Muscle of leg (tissue), 11 donors: Measurements from ENCODE around the gene GALNT18. TPM values are rescaled to one million over a fixed set of nuclear protein-coding genes. Genes with fewer than 3 reads are reported as not detected.

Experiments
- DNase-seq: peaks from one replicate; pipeline ENCODE4 v3.0.0; 2013
- H3K27ac ChIP-seq: one replicate; pipeline ENCODE4 v1.5.1; 2013; ENCODE audit warnings: mild to moderate bottlenecking, low read length, control low read depth
- H3K27me3 ChIP-seq: one replicate; pipeline ENCODE4 v1.6.1; 2013; ENCODE audit warnings: low read length; ENCODE audit not compliant: control insufficient read depth, insufficient read depth
- H3K36me3 ChIP-seq: one replicate; pipeline ENCODE4 v1.6.1; 2013; ENCODE audit warnings: low read length; ENCODE audit not compliant: control insufficient read depth, insufficient read depth
- H3K4me1 ChIP-seq: one replicate; pipeline ENCODE4 v1.6.1; 2013; ENCODE audit warnings: low read length; ENCODE audit not compliant: control insufficient read depth, insufficient read depth
- H3K4me3 ChIP-seq: one replicate; pipeline ENCODE4 v1.5.1; 2013; ENCODE audit warnings: low read length, control low read depth
- H3K9me3 ChIP-seq: replicated peaks from 2 replicates; pipeline ENCODE4 v1.6.1; 2013; ENCODE audit warnings: low read depth, low read length; ENCODE audit not compliant: control insufficient read depth
- WGBS: methylation state at CpG from one replicate; pipeline ENCODE4 v1.1.5; 2013; ENCODE audit warnings: missing lambda C conversion rate; ENCODE audit not compliant: insufficient coverage; 5-methylcytosine and 5-hydroxymethylcytosine counted together
- polyA plus RNA-seq, 8 donors: library from polyadenylated mRNA; unstranded; fragments of 120-200 nt; gene quantifications; one replicate each; pipeline versions ENCODE4 v1.2.1 to v1.2.3, GENCODE V29; 2013; ENCODE audit warnings: inconsistent platforms in 1 of 8, low replicate concordance in 1 of 8; ENCODE audit not compliant: insufficient read length in 8 of 8, insufficient read depth in 1 of 8
- total RNA-seq: library from RNA; stranded (reverse); fragments of 120-200 nt; gene quantifications from one replicate; pipeline ENCODE4 v1.2.4, GENCODE V29; 2013

The GALNT18 gene
- total and polyA plus RNA-seq, 9 donors = 7.7 to 17.7 (median 11.6) TPM

GRCh38 chr11:11592146-11592684 is 29.6 kb downstream of the GALNT18 start:
- no peaks in the 10 kb centered on the region for H3K27me3 ChIP-seq
- peak overlapping the region; percentile 47 for H3K27ac ChIP-seq
- peaks cover 8% of the 10 kb centered on the region for H3K4me1 ChIP-seq
- H3K4me3 ChIP-seq = no peak overlapping the region
- no peak for DNase-seq
- no peaks in the 10 kb centered on the region for H3K36me3 ChIP-seq
- no CpG with 5 or more reads among the region's 8 CpGs for WGBS
- no peaks in the 10 kb centered on the region for H3K9me3 ChIP-seq

GRCh38 chr11:11589437-11589836 is 32.4 kb downstream of the GALNT18 start:
- no peak for DNase-seq
- peaks cover 10% of the 10 kb centered on the region for H3K4me1 ChIP-seq
- H3K4me3 ChIP-seq = no peak overlapping the region
- peak overlapping the region; percentile 38 for H3K27ac ChIP-seq
- no peaks in the 10 kb centered on the region for H3K27me3 ChIP-seq
- 50% methylated on average over 1 of the region's 4 CpGs for WGBS
- H3K36me3 ChIP-seq = no peaks in the 10 kb centered on the region
- no peaks in the 10 kb centered on the region for H3K9me3 ChIP-seq

DNA sequence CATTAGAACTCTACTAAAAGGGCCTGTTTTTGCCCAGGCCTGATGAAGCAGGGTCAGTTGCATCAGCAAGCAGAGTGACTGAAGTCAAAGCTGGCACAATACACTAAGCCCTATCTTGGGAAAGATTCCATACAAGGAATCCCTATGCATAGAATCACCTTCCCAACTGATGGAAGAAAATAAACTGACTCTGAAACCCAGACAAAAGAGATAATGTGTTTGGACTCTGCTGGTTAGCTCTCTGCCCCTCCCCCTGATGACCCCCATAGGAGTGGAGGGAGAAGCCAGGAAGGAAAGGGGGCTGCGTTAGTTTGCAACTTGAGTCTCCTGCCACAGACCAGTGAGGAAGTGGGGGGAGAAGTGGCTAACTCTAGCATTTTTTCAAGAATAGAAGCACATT is 32.9 kb downstream of the GALNT18 start:
- peak; percentile 51 for DNase-seq
- no CpG with 5 or more reads among the region's 1 CpG for WGBS
- Histone ChIP-seq H3K27me3 (no peaks in the 10 kb centered on the region), H3K4me1 (peaks cover 10% of the 10 kb centered on the region), H3K4me3 (no peak overlapping the region), H3K36me3 (no peaks in the 10 kb centered on the region), H3K9me3 (no peaks in the 10 kb centered on the region), H3K27ac (peak overlapping the region; percentile 33)

DNA sequence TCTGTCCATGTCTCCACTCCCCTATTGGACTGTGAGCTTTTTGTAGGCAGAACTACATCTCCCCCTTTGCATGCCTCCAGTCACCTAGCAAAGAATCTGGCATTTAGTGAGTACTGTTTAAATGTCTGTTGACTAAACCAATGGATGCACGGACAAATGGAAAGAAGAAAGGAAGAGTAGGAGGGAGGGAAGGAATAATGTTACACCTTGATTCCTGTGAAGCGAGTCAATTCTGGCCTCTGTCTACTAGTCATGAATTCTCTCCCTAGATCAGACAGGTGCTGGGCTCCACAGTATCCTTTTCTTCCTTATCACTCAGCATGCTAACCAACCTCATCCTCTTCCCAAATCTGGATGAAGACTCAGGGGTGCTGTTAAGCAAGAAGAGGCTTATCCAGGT is 33.6 kb downstream of the GALNT18 start:
- Histone ChIP-seq H3K4me1 (peaks cover 10% of the 10 kb centered on the region), H3K27ac (peak overlapping the region; percentile 33), H3K36me3 (no peaks in the 10 kb centered on the region), H3K27me3 (no peaks in the 10 kb centered on the region), H3K4me3 (no peak overlapping the region), H3K9me3 (no peaks in the 10 kb centered on the region)
- WGBS = no CpG with 5 or more reads among the region's 2 CpGs
- no peak for DNase-seq

GRCh38 chr11:11587122-11587521 is 34.7 kb downstream of the GALNT18 start:
- Histone ChIP-seq H3K9me3 (no peaks in the 10 kb centered on the region), H3K36me3 (no peaks in the 10 kb centered on the region), H3K4me3 (no peak overlapping the region), H3K27me3 (no peaks in the 10 kb centered on the region), H3K27ac (peak overlapping the region; percentile 52), H3K4me1 (peaks cover 16% of the 10 kb centered on the region)
- DNase-seq = peak; percentile 82
- 54% methylated on average over 3 of the region's 4 CpGs for WGBS

DNA sequence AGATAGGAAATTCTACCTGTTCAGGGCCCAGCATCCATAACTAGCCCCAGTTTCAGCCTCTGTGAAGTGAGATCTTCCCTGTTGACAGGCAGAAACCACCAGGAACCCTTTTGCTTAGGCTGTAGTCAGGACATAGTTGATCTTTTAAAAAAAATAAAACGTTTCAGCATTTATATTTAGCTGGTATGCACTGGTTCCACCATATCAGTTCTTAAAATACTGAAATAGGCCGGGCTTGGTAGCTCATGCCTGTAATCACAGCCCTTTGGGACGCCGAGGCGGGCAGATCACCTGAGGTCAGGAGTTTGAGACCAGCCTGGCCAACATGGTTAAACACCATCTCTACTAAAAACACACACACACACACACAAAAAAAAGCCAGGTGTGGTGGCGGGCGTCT is 35.3 kb downstream of the GALNT18 start:
- Histone ChIP-seq H3K36me3 (no peaks in the 10 kb centered on the region), H3K4me1 (peaks cover 23% of the 10 kb centered on the region), H3K27me3 (no peaks in the 10 kb centered on the region), H3K27ac (no peak overlapping the region), H3K4me3 (no peak overlapping the region), H3K9me3 (no peaks in the 10 kb centered on the region)
- WGBS = 94% methylated on average over 3 of the region's 7 CpGs
- DNase-seq = no peak

DNA sequence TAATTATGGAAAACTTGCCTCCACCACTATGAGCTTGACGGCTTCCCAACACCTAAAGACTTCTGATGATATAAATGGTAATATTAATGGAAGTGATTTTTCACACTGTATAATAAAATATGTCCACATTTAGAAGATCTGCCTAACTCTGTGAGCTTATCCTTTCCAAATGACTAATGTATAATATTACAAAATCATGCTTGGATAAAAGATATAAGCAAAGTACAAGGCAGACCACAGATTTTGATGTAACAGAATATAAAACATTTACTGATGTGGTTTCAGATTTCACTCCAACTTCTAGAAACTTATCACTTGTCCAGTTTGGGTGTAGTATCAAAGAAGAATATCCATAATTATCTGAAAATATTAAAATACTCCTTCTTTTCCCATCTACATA is 36.9 kb downstream of the GALNT18 start:
- Histone ChIP-seq H3K27ac (no peak overlapping the region), H3K4me3 (no peak overlapping the region), H3K4me1 (peaks cover 36% of the 10 kb centered on the region), H3K36me3 (no peaks in the 10 kb centered on the region), H3K9me3 (no peaks in the 10 kb centered on the region), H3K27me3 (no peaks in the 10 kb centered on the region)
- no CpG with 5 or more reads among the region's 1 CpG for WGBS
- DNase-seq = no peak

DNA sequence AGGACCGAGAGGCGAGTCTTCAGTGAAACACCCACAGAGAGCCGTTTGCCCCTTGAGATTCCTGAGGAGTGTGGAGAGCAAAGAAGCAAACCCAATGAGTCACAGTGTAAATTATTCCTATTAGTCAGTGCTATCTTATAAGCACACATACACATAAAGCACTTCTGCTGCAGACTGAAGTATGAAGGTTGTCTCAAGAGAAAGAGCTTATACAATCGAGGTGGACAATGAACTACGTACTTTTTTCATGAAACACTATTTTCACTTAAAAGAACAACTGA is 37.3 kb downstream of the GALNT18 start:
- no CpG with 5 or more reads among the region's 5 CpGs for WGBS
- H3K4me3 ChIP-seq = no peak overlapping the region
- H3K36me3 ChIP-seq = no peaks in the 10 kb centered on the region
- no peaks in the 10 kb centered on the region for H3K9me3 ChIP-seq
- no peak for DNase-seq
- H3K27ac ChIP-seq = no peak overlapping the region
- peaks cover 35% of the 10 kb centered on the region for H3K4me1 ChIP-seq
- no peaks in the 10 kb centered on the region for H3K27me3 ChIP-seq

- Histone ChIP-seq H3K4me3 (no peak overlapping the region), H3K27me3 (no peaks in the 10 kb centered on the region), H3K36me3 (no peaks in the 10 kb centered on the region), H3K27ac (no peak overlapping the region), H3K9me3 (no peaks in the 10 kb centered on the region), H3K4me1 (peaks cover 32% of the 10 kb centered on the region)
- no peak for DNase-seq
- WGBS = 90% methylated on average over 6 of the region's 9 CpGs
Observed at GRCh38 chr11:11583801-11584529, 37.8 kb downstream of the GALNT18 start.

DNA sequence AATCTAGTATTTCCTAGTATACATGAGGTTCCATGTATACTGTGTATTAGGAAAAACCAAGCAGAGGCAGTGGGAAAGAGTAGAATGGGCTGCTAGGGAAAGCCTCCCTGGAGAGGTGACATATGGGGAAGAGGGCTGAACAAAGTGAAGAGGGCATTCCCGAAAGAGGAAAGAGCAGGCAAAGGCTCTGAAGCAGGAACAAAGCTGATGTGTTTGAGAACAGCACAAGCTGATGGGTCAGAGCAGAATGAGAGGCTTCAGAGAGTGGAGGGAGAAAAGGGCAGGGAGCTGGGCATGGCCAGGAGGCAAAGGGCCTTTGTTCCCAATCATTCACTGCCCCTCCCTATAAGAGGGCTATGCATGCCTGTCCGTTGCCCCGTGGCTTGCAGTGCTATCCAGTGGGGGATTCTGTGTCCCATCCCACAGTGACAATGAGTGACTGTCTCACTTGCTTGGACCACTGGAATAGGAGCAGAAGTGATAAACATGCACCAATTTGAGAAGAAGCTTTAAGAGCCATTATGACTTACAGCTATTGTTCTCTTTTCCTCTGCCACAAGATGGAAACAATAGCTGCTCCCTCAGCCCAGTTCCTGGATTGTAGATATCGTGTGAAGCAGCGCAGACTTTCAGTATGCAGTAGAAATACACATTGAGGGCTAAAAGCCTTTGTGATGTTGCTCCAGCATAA is 39.6 kb downstream of the GALNT18 start:
- Histone ChIP-seq H3K9me3 (no peaks in the 10 kb centered on the region), H3K27me3 (no peaks in the 10 kb centered on the region), H3K27ac (peak overlapping the region; percentile 74), H3K4me3 (no peak overlapping the region), H3K4me1 (peaks cover 28% of the 10 kb centered on the region), H3K36me3 (no peaks in the 10 kb centered on the region)
- DNase-seq = no peak
- 69% methylated on average over 2 of the region's 5 CpGs for WGBS
